Head of caudate nucleus (tissue), 42 donors: ENCODE measurements around the gene CSNK1G1.

ENCODE experiments used
- DNase-seq, 42 donors: peaks; one replicate each; pipeline versions ENCODE4 v3.0.0 to v3.0.0-alpha.2; 2020 to 2021; ENCODE audit warnings: mixed read lengths in 7 of 42
- intact Hi-C: fragments of 100-400 bp; cut with DNase I; formaldehyde crosslinking; loops from one replicate; pipeline ENCODE4 v1.15.0; 2022

The CSNK1G1 gene

GRCh38 chr15:64163659-64164362 is 192.2 kb downstream of the CSNK1G1 start:
- peak in 10 of 42 donors; percentile 40 to 67 (median 52) for DNase-seq
- intact Hi-C loops: loop anchor here (2.0 to 10.0 kb wide), 3 partner anchors 193 to 521 kb away; partner anchors contain the start of genes CSNK1G1, PCLAF and TRIP4

GRCh38 chr15:64162869-64163658 is 192.9 kb downstream of the CSNK1G1 start, which contains the start of gene PPIB:
Gene PPIB, minus strand, starts transcription at chr15:64163022. Its CDS starts 36 bp downstream, at chr15:64162986.
- DNase-seq: peak; percentile 94 to 99 (median 98)
- intact Hi-C loops: loop anchor here (2.0 to 10.0 kb wide), 3 partner anchors 194 to 522 kb away; partner anchors contain the start of genes CSNK1G1, PCLAF and TRIP4

DNA sequence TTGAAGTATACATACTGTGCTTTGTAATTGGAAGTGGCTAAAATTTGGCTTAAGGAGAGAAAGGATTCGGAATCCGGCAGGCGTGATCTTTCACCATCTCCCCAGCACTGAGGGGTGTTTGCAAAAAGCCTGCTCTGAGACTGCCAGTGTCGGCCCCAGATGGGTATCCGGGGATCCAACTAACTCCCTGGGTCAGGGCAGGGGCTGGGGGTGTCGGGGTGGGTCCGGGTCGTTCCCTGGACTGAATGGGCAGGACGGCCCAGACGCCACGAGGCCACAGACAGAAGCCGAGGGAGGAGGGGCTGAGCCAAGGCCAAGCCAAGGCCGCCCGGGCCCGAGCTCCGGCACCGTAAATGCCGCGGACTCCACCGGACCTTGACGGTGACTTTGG is 193.5 kb downstream of the CSNK1G1 start:
- peak in 3 of 42 donors; percentile 33 to 51 (median 33) for DNase-seq
- intact Hi-C loops: loop anchor here (2.0 to 10.0 kb wide), 3 partner anchors 194 to 522 kb away; partner anchors contain the start of genes CSNK1G1, PCLAF and TRIP4

DNA sequence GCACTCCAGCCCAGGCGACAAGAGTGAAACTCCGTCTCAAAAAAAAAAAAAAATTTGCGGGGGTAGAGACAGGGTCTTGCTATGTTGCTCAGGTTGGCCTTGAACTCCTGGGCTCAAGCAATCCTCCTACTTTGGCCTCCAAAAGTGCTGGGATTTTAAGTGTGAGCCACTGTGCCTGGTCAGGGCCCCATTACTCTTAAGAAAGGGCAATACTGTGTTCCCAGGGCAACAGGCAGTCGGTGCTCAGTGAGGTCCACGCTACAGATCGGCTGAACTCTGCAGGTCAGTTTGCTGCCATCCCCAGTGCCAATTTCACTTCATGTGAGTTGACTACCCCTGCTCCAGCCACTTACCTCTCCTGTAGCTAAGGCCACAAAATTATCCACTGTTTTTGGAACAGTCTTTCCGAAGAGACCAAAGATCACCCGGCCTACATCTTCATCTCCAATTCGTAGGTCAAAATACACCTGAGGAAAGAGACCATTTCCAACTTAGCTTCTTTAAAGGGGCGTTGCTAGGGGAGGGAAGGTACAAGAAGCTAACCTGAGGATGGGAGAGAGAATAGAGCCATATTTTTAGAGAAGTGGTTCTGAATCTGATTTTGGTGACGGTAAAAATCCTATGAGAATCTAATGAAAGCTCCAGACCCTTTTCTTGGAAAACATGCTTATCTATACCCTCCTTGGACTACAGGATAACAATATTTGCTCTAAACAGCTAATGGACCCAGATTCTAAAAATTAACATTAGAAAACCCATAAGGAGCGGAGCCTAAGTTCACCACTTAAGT is 194.1 kb downstream of the CSNK1G1 start:
- DNase-seq: no peak
- intact Hi-C loops: loop anchor here (2.0 to 10.0 kb wide), 3 partner anchors 195 to 523 kb away; partner anchors contain the start of genes CSNK1G1, PCLAF and TRIP4

GRCh38 chr15:64158363-64159134 is 197.4 kb downstream of the CSNK1G1 start:
- intact Hi-C loops: loop anchor here (10.0 kb wide), 1 partner anchor 554 kb away; no protein-coding TSS in a partner anchor
- DNase-seq: no peak

DNA sequence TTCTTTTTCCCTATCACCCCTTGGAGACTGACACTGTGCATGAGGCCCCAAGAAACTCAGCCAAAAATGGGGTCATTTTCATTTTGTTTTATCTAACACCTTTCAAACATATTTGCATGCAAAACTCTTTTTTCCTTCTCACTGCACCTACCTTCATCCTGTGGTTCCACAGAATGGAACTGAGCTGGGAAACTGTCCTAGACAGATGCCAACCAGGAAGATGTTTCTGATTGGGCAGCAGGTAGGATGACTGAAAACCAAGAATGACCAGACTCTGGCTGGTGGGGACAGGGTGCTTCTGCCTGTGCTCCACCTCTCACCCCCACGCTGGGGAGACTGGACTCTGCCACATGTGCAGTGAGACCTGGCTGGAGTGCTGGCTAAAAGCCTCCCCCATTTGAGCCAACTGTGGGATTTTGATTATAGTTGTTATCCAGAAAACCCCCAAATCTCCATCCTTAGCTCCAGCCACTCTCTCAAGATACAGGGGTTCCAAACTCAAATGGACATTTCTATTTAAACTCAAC is 198.3 kb downstream of the CSNK1G1 start:
- peak in 1 of 42 donors; percentile 36 for DNase-seq
- intact Hi-C loops: loop anchor here (10.0 kb wide), 1 partner anchor 553 kb away; no protein-coding TSS in a partner anchor

DNA sequence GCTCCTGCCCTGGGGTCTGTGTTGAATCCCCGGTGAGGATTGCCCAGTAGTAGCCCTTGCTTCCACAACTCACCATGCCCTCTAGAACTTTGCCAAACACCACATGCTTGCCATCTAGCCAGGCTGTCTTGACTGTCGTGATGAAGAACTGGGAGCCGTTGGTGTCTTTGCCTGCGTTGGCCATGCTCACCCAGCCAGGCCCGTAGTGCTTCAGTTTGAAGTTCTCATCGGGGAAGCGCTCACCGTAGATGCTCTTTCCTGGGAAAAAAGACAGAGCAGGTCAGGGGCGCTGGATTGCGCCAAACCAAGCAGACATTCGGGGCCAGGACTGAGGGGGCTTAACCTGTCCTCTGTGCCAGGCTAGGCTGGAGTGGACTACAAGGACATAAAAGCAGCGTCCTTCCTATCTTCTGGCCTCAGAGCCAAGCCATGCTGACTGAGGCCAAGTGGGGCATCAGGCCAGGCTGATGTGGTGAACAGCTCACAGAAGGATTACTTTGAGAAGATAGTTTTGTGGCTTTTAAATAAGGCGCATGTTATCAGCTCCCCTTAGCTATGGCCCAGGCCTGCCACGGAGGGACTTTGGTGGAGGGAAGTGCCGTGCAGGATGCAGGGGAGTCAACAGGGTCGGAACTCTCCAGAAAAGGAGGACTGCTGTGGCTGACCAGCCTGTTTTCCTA is 199.2 kb downstream of the CSNK1G1 start:
- intact Hi-C loops: loop anchor here (10.0 kb wide), 1 partner anchor 552 kb away; no protein-coding TSS in a partner anchor
- DNase-seq: peak in 1 of 42 donors; percentile 39

- DNase-seq: peak in 1 of 42 donors; percentile 19
- intact Hi-C loops: loop anchor here (10.0 kb wide), 1 partner anchor 551 kb away; no protein-coding TSS in a partner anchor
Measured at GRCh38 chr15:64155802-64156651, 199.9 kb downstream of the CSNK1G1 start.

DNA sequence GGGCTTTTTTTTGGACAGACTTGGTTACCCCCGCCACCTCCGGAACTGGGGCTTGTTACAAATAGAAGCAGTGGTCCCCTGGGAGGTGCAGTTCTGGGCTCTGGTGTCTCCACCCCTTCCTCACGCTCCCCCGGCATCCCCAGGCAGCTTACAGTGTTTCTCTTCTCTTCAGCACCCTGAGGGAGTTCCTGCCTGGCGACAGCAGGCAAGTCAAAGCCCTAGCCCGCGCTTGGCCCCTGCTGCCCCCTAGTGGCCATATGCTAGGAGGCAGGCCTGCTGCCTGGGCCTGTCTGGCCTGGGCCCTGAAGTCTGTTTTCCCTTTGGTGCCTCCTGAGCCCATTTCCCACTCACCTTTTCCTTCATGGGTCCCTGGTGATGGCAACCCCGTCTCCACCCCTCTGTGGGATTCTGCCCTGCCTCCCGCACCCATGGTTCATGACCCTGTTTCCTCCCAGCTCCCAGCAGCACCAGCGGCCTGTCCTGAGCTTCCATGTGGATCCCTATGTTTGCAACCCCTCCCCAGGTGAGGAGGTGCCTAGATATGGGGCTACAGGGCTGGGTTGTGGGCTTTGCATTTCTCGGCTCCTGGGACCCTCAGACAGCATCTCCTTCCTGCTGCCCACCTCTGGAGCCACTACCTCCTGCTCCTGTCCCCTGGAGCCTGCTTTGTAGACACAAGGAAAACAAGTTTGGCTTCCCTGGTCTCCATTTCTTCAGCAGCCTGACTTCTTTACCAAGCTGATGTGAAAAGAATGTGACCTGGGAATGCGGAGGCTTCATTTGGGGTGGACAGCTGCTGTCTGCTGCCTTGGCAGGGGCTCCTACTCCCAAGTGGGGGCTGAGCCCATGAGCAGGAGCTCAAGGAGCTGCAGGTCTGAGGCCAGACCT is 202.2 kb downstream of the CSNK1G1 start:
- DNase-seq: peak; percentile 84 to 98 (median 95)
- intact Hi-C loops: loop anchor here (2.0 to 10.0 kb wide), 2 partner anchors 57 to 549 kb away; no protein-coding TSS in a partner anchor

DNA sequence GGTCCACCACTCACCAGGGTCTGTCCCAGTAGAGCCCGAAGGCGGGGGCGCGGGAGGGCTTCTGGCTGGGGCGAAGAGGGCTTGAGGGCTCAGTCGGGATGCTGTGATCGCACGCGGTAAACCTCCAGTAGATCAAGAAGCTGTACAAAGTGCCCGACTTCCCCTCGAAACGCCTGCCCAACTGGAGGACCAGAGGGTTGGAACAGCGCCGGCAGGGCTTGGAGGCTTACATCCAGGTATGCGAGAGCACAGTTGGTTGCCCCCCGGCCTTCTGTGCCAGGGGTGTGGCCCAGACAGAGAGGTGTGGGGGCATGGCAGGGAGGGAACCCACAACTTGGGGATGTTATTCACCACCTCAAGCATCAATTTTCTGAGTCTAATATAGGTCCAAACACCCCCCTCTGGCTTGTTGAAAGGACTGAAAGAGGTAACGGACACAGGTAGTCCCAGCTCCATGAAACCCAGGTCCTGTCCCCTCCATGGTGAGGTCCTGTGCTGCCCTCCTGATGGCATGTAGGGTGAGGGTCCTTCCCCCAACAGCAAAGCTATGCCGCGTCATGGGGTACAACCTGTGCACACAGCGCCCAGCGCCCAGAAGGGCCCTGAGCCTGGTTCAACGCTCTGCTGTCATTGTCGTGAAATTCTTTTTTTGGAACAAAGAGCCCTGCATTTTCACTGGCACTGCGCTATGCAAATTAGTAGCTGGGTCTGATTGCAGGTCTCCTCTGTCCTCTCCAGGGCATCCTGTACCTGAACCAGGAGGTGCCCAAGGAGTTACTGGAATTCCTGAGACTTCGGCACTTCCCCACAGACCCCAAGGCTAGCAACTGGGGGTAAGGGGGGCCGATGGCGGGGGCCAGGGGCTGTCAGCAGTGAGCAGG is 203.2 kb downstream of the CSNK1G1 start:
- intact Hi-C loops: loop anchor here (2.0 to 10.0 kb wide), 2 partner anchors 56 to 548 kb away; no protein-coding TSS in a partner anchor

GRCh38 chr15:64151727-64152506 is 204.1 kb downstream of the CSNK1G1 start, which contains the start of gene SNX22:
Gene SNX22, plus strand, starts transcription at chr15:64151731. Its CDS starts 45 bp downstream, at chr15:64151776.
- intact Hi-C loops: loop anchor here (2.0 to 10.0 kb wide), 2 partner anchors 55 to 547 kb away; no protein-coding TSS in a partner anchor
- DNase-seq: peak in 5 of 42 donors; percentile 37 to 56 (median 43)

More for the DNA sequence above, 203.2 kb downstream of the CSNK1G1 start:
- peak in 3 of 42 donors; percentile 38 to 65 (median 57) for DNase-seq

DNA sequence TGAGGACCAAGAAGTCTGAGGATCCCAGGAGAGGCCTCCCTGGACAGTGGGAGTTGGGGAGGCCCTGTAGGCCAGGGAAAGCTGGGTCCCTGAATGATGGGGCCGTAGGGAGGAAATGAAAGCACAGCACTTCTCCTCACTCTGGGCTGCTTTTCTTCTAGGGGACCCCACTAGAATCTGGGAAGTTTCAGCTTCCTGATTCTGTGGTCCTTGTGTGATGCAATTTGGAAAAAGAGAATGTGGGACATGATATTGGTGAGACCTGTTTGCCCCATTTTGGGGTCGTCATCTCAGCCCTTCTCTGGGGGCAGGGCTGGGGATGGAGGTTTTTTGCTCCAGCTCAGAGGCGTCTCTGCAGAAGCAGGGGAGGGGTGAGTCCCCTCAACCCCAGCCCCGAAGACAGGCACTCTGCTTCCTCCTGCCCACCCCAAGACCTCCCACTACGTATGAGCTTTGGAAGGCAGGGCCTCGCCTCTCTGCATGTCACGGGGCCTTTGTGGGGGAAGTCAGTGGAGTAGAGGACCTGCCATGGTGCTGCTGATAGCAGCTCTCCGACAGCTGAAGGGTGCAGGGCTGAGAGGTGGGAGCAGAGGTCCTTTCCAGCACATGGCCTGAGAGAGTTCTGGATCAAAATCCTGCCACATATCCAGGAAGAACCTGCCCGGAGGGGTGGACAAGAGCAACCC is 205.9 kb downstream of the CSNK1G1 start:
- intact Hi-C loops: loop anchor here (10.0 kb wide), 1 partner anchor 545 kb away; no protein-coding TSS in a partner anchor

More for the DNA sequence above, 205.9 kb downstream of the CSNK1G1 start:
- peak in 1 of 42 donors; percentile 51 for DNase-seq
